A673 (cell line): Measurements from ENCODE around the gene GRIP1.

Source experiments
- CTCF ChIP-seq: fragments of 300-800, 200-600 bp; sonication (generic); conservative IDR thresholded peaks from 2 replicates; pipeline ENCODE4 v1.5.1; 2017; ENCODE audit warnings: low read depth, mild to moderate bottlenecking, antibody characterized with exemption, low read length, moderate library complexity, mixed read lengths
- EZH2 ChIP-seq: fragments of 200-600 bp; sonication (generic); IDR thresholded peaks from 2 replicates; pipeline ENCODE4 v1.6.1; 2017; ENCODE audit warnings: borderline replicate concordance, low read depth, mild to moderate bottlenecking, mixed read lengths, antibody characterized with exemption, low read length; ENCODE audit not compliant: poor library complexity, severe bottlenecking

- TF ChIP-seq EZH2 (no peak), CTCF (no peak)
Observed at GRCh38 chr12:66375560-66375959, 303.3 kb downstream of the GRIP1 start.
